ENCODE measurements around the gene KIF15.

DNA sequence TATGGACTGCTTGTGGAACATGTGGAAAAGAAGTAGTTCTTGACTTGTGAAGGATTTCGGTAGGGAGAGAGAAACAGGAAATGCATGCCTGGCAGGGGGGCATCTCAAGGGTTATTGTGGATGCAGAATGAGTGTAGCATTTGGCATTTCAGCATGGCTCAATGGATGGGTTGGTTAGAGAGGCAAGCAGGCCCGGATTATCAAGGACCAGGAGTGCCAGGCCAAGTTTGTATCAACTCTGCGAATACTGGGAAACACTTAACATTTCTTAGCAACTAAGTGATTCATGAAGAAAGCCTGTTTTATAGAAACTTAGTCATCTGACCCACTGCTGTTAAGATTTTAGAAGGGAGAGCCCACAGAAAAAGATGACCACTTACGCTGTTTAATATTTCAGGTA lies 33.6 kb downstream of the KIF15 start:
- TF ChIP-seq CTCF (IDR thresholded peaks at IDR 0.05) (no peak), POLR2A (IDR thresholded peaks at IDR 0.05) (no peak)

Measured in thyroid gland (tissue), 4 donors.